Activated T-helper 1 cell treated with Interleukin-2 at 50 U/mL for 16 hours (primary cell): Measurements from ENCODE around the gene DHX34.
"Not testable (repeated sequence)": the region's sequence is repeated elsewhere in the genome, so short reads cannot be mapped to it uniquely, and the experiment has no call there.

ENCODE experiments used
- DNase-seq: peaks from one replicate; pipeline ENCODE4 v3.0.0-alpha.2; 2020; ENCODE audit warnings: low read depth

DHX34 gene

DNA sequence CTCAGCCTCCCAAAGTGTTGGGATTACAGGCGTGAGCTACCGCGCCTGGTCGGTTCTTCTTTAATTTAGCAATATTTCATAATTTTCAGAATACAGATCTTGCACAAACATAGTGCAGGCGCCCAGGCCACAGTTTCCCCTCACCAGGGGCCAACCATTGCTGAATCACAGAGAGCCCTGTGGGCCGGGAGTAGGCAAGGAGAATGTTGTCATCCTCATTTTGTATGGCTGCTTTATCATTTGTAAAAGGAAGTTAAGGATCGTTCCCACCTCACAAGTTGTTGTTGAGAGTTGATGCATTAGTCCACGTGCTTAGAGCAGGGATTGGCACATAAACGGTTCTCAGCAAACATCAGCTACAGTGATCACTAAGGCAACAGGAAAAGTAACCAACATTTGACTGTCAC, 40.0 kb downstream of the DHX34 start:
- DNase-seq = no peak

- DNase-seq = no peak
These were observed 41.7 kb downstream of the DHX34 start for GRCh38 chr19:47390533-47391488.

DNA sequence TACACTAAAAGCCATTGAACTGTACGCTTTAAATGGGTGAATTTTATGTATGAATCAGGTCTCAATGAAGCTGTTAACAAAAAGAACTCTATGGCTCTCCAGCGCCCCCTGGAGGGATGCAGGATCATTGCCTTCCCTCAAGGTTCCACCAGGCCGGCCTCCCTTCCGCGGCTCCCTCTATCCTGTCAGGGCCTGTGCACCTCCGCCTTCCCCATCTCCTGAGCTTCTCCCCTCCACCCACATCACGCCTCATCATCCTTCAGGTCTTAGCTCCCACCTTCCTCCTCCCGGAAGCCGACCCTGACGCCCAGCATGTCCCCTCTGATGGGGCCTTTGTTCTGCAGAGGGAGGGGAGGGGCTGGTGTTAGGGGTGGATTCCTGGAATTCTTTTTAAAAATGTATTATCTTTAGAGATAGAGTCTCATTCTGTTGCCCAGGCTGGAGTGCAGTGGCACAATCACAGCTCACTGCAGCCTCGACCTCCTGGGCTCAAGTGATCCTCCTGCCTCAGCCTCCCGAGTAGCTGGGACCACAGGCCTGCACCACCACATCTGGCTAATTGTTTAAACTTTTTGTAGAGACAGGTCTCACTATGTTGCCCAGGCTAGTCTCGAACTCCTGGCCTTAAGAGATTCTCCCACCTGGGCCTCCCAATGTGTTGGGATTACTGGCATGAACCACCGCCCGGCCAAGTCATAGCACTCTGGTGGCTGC, 42.6 kb downstream of the DHX34 start:
- peak; percentile 59 for DNase-seq

DNA sequence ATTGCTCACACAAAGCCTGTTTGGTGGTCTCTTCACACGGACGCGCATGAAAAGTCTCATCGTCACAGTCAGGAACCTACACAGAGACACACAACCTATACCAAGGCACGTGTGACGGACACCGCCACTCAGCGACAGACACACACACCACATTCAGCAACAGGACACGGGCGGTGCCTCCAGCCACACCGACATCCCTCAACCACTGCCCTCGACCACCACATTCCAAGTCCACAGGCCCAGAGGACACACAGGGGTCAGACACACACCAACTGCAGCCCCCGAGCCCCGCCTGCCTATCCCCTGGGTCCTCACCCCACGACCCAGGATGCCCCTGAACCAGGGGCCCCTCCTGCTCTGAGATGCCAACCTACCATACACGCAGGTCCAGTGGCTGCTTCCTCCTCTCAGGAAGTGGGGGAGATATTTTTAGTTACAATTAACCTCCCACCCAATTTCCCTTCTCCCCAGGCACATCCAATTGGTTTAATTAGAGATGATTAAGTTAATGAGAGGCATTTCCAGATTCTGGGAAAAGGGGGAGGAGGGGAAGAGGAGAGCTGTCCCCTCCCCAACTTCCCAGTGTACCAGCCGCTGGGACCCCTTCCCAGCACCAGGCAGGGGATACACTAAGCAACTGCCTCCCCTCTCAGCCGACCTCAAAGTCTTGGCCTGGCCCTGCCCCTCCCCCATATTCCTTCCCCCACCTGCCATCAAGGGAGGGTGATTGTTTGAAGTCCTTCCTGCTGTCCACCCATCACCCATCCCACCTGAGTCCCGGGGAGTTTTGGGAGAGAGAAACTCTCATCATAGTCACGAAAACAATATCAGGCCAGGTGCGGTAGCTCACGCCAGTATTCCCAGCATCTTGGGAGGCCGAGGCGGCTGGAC, 49.8 kb downstream of the DHX34 start:
- DNase-seq = no peak

DNA sequence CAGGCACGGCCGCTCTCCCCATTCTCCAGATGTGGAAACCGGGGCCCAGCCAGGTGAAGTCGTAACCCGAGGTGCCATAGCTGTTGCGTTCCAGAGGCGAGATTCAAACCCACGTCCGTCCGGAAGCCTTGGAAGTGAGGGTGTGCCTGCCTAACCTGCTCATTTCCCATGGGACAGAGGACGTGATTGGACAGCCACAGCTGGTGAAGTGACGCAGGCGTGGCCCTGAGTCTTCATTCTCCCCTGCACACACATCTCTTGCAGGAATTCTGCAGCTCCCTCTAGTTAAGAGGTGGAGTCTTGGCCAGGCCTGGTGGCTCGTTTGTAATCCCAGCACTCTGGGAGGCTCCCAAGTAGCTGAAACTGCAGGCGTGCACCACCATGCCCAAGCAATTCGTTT, 53.4 kb downstream of the DHX34 start:
- DNase-seq = no peak

DNA sequence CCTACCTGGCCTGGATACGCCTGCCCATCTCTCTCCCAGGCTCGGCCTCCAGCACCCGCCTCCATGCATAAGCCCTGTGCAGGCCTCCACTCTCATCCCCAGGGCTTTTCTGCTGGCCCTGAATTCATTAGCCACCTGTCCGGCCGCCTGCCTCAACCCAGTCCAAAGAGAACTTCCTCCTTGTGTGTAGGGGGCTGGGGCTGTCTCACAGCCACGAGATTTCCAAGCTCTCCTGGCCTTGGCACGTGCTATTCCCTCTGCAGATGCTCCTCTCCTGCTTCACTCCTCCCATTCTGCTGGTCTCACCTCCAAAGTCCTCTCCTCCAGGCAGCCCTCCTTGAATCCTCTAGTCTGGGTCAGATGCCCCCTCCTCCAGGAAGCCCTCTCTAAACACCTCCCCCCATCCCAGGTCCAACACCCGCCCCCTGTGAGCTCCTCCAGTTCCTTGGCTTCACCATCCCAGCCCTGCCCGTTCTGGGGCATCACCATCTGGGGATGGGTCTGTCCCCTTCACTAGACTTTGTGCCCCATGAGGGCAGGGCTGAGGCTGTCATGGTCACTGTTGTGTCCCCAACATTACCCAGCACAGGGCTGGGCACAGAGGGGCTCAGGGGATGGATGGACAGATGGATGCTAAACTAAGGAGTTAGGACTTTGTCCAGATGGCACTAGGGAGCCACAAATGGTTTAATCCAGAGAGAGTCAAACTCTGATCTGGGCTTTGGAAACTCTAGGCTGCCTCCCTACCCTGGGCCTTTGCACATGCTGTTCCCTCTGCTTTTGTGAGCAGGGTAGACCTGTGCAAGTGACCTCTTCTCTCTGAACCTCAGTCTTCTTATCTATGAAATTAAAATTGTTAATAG, 55.5 kb downstream of the DHX34 start:
- DNase-seq = no peak

DNA sequence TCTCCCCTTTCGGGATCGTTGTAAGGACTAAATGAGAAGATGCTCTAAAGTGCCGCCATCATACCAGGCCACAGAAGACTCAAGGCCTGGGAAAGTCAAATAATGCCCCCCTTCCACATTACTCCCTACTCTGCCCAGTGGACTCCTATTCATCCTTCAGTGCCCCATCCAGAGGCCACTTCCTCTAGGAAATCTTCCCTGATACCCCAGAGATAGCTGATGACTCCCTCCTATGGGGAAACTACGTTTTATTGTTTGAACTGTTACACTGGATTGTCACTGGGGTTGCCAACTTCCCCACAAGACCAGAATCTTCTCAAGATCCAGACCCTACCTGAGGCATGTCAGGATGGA, 56.1 kb downstream of the DHX34 start:
- no peak for DNase-seq

- DNase-seq = no peak
These were observed 56.8 kb downstream of the DHX34 start for GRCh38 chr19:47405854-47406417.

GRCh38 chr19:47406711-47407416, 57.7 kb downstream of the DHX34 start:
- DNase-seq = no peak

- no peak for DNase-seq
These were observed 58.3 kb downstream of the DHX34 start for GRCh38 chr19:47407417-47407774.

- DNase-seq = no peak
These were observed 59.2 kb downstream of the DHX34 start for GRCh38 chr19:47408156-47408938.

DNA sequence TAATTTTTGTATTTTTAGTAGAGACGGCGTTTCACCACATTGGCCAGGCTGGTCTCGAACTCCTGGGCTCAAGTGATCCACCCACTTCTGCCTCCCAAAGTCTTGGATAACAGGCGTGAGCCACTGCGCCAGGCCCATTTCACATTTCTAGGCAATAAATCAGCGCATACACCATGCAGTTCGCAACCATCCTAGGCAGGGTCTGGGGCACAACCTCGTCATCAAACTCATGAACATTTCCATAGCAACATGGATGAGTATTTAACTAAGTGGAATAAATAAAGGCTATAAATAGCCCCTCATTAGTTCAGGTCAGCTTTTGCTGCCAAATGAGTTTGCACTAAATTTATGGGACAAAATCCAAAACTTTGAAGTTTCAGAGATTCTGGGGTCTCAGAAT, 62.0 kb downstream of the DHX34 start:
- no peak for DNase-seq

- not testable (repeated sequence) for DNase-seq
These were observed 62.6 kb downstream of the DHX34 start for GRCh38 chr19:47411696-47412095.

- no peak for DNase-seq
These were observed 64.8 kb downstream of the DHX34 start for GRCh38 chr19:47413941-47414340.

GRCh38 chr19:47414469-47414868, 65.4 kb downstream of the DHX34 start:
- no peak for DNase-seq

DNA sequence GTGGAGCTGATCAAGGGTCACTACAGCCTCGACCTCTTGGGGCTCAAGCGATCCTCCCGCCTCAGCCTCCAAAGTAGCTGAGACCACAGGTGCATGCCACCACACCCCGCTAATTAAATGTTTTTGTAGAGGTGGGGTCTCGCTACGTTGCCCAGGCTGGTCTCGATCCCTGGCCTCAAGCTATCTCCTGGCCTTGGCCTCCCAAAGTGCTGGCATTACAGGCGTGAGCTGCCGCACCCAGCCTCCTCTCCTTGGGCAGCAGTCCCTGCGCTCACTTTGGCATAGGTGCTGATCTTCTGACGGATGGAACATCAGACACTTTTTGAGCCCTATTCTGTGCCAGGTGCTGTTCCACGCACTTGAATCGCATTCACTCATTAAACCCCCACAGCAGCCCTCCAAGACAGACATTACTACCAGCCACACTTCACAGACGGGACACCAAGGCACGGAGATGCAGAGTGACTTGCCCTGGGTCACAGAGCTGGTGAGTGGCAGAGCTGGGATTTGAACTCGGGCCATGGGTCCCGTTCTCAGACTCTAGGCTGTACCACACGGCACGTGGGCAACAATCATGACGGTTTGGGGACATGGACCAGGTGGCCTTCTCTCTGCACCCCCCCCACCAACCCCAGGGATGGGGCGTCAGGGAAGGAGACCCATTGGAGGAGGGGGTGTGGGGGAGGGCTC, 67.0 kb downstream of the DHX34 start:
- no peak for DNase-seq

- DNase-seq = no peak
These were observed 67.5 kb downstream of the DHX34 start for GRCh38 chr19:47416643-47416985.

DNA sequence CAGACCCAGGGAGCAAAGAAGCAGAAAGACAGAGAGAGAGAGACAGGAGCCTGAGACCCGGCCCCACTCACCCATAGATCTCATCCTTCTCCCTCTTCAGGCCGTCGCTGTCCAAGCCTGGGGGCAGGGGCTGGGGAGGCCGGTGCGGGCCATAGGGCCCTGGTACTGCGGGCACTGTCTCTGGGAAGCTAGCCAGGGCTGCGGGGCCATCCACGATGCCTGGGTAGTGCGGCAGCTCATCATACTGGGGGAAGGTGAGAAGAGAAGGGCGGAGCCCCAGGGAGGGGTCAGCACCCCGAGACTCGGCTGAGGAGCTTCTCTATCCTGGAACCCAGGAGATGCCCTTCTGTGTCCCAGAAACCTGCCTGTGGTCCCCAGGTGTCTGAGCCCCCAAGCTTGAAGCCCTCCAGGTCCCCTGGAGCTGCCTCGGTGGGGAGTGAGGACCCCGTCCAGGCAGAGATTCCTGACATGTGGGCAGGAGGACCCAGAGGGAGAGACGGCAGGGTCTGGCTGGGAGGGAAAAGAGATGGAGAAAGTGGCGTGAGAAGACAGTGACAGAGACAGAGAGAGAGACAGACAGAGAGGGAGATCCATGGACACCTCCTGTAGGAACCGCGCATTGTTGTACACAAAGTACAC, 68.1 kb downstream of the DHX34 start:
- no peak for DNase-seq
